Measurements from ENCODE around the gene TBC1D5. TPM values are rescaled to one million over a fixed set of nuclear protein-coding genes. Genes with fewer than 3 reads are reported as not detected.

Gene TBC1D5
- total RNA-seq, 1 donor from 2014 or later = 67.1 TPM

GRCh38 chr3:17571686-17572085, 170.7 kb downstream of the TBC1D5 start:
- Histone ChIP-seq H3K36me3 (ENCODE audit: control insufficient read depth, insufficient read depth, low read length) (peaks cover 2% of the 10 kb centered on the region), H3K27me3 (ENCODE audit: control insufficient read depth, insufficient read depth, low read length) (no peaks in the 10 kb centered on the region), H3K4me3 (ENCODE audit: low read depth, low read length) (no peak overlapping the region)
- no peak for TF ChIP-seq CTCF (IDR thresholded peaks at IDR 0.05; ENCODE audit: insufficient read depth, low read length, severe bottlenecking)
- FAIRE-seq = peak; percentile 68
- no peak for DNase-seq (ENCODE audit: low read depth)

GRCh38 chr3:17562845-17563244, 179.6 kb downstream of the TBC1D5 start:
- Histone ChIP-seq H3K4me3 (ENCODE audit: low read depth, low read length) (no peak overlapping the region), H3K27me3 (ENCODE audit: control insufficient read depth, insufficient read depth, low read length) (no peaks in the 10 kb centered on the region), H3K36me3 (ENCODE audit: control insufficient read depth, insufficient read depth, low read length) (no peaks in the 10 kb centered on the region)
- no peak for TF ChIP-seq CTCF (IDR thresholded peaks at IDR 0.05; ENCODE audit: insufficient read depth, low read length, severe bottlenecking)
- no peak for DNase-seq (ENCODE audit: low read depth)
- no peak for FAIRE-seq

GRCh38 chr3:17558565-17558964, 183.9 kb downstream of the TBC1D5 start:
- FAIRE-seq = no peak
- TF ChIP-seq CTCF (IDR thresholded peaks at IDR 0.05; ENCODE audit: insufficient read depth, low read length, severe bottlenecking) = no peak

GRCh38 chr3:17557749-17558463, 184.5 kb downstream of the TBC1D5 start:
- no peak for DNase-seq (ENCODE audit: low read depth)
- H3K36me3 ChIP-seq (ENCODE audit: control insufficient read depth, insufficient read depth, low read length) = no peaks in the 10 kb centered on the region
- H3K4me3 ChIP-seq (ENCODE audit: low read depth, low read length) = no peak overlapping the region
- H3K27me3 ChIP-seq (ENCODE audit: control insufficient read depth, insufficient read depth, low read length) = no peaks in the 10 kb centered on the region
- no peak for TF ChIP-seq CTCF (IDR thresholded peaks at IDR 0.05; ENCODE audit: insufficient read depth, low read length, severe bottlenecking)
- no peak for FAIRE-seq

More at GRCh38 chr3:17558565-17558964, 183.9 kb downstream of the TBC1D5 start:
- DNase-seq (ENCODE audit: low read depth) = no peak
- Histone ChIP-seq H3K27me3 (ENCODE audit: control insufficient read depth, insufficient read depth, low read length) (no peaks in the 10 kb centered on the region), H3K4me3 (ENCODE audit: low read depth, low read length) (no peak overlapping the region), H3K36me3 (ENCODE audit: control insufficient read depth, insufficient read depth, low read length) (no peaks in the 10 kb centered on the region)

- Histone ChIP-seq H3K27me3 (ENCODE audit: control insufficient read depth, insufficient read depth, low read length) (no peaks in the 10 kb centered on the region), H3K4me3 (ENCODE audit: low read depth, low read length) (no peak overlapping the region), H3K36me3 (ENCODE audit: control insufficient read depth, insufficient read depth, low read length) (no peaks in the 10 kb centered on the region)
- DNase-seq (ENCODE audit: low read depth) (no peak), FAIRE-seq (no peak)
- TF ChIP-seq CTCF (IDR thresholded peaks at IDR 0.05; ENCODE audit: insufficient read depth, low read length, severe bottlenecking) = no peak
These were observed 186.9 kb downstream of the TBC1D5 start for GRCh38 chr3:17555525-17555924.

- H3K4me3 ChIP-seq (ENCODE audit: low read depth, low read length) = no peak overlapping the region
- TF ChIP-seq CTCF (IDR thresholded peaks at IDR 0.05; ENCODE audit: insufficient read depth, low read length, severe bottlenecking) = no peak
- DNase-seq (ENCODE audit: low read depth) (no peak), FAIRE-seq (no peak)
- H3K27me3 ChIP-seq (ENCODE audit: control insufficient read depth, insufficient read depth, low read length) = no peaks in the 10 kb centered on the region
- no peaks in the 10 kb centered on the region for H3K36me3 ChIP-seq (ENCODE audit: control insufficient read depth, insufficient read depth, low read length)
These were observed 188.4 kb downstream of the TBC1D5 start for GRCh38 chr3:17554078-17554477.

Data from bronchial epithelial cell (primary cell).